PC-3 (cell line): ENCODE results near the gene TESK1. TPM values are rescaled to one million over a fixed set of nuclear protein-coding genes. Genes with fewer than 3 reads are reported as not detected.

ENCODE experiments used
- ATAC-seq: fragments of 200-7000 bp; cut with Tn5 transposase; 2 replicates; pipeline ENCODE4 v1.9.1; 2020; ENCODE audit warnings: mild to moderate bottlenecking, moderate library complexity
- Bru-seq: library from RNA; stranded (reverse); fragments of 400-500 nt; gene quantifications from one replicate; lab custom pipeline; 2021; lab: Mats Ljungman, UMichigan
- BruChase-seq, 2 experiments: library from RNA; stranded (reverse); fragments of 400-500 nt; gene quantifications; one replicate each; lab custom pipeline; 2021; lab: Mats Ljungman, UMichigan
- BruUV-seq: library from RNA; stranded (reverse); fragments of 400-500 nt; replicated peaks from 2 replicates; lab custom pipeline; 2021; lab: Mats Ljungman, UMichigan
- CTCF ChIA-PET: fragments of 300-600 bp; sonication (Branson Sonifier 250); formaldehyde crosslinking; loops from one replicate; lab custom pipeline; 2022; ENCODE audit warnings: antibody characterized with exemption; lab: Charles Lee
- POLR2A ChIA-PET: fragments of 300-600 bp; sonication (Branson Sonifier 250); formaldehyde crosslinking; loops from one replicate; lab custom pipeline; 2022; ENCODE audit warnings: antibody characterized with exemption; ENCODE audit not compliant: unreplicated experiment; lab: Charles Lee
- DNase-seq: peaks from one replicate; pipeline ENCODE4 v3.0.0-alpha.2; 2015
- H2AFZ ChIP-seq: fragments of 300-600 bp; sonication (generic); 2 replicates; pipeline ENCODE4 v1.6.0; 2016; ENCODE audit warnings: antibody characterized with exemption, low read length
- H3F3A ChIP-seq: fragments of 300-600 bp; sonication (generic); one replicate; pipeline ENCODE4 v1.6.0; 2017; ENCODE audit warnings: antibody characterized with exemption, low read length, control low read depth, mild to moderate bottlenecking; ENCODE audit not compliant: unreplicated experiment
- H3K27ac ChIP-seq: fragments of 300-600 bp; sonication (generic); 2 replicates; pipeline ENCODE4 v1.5.1; 2016; ENCODE audit warnings: mild to moderate bottlenecking, low read length
- H3K27me3 ChIP-seq: fragments of 300-600 bp; sonication (generic); 2 replicates; pipeline ENCODE4 v1.6.1; 2016; ENCODE audit warnings: low read length, mixed read lengths
- H3K36me3 ChIP-seq: fragments of 300-600 bp; sonication (generic); 2 replicates; pipeline ENCODE4 v1.6.1; 2016; ENCODE audit warnings: low read depth, mixed run types, low read length, mixed read lengths
- H3K4me1 ChIP-seq: fragments of 300-600 bp; sonication (generic); 2 replicates; pipeline ENCODE4 v1.5.1; 2016; ENCODE audit warnings: low read length; ENCODE audit not compliant: insufficient read depth
- H3K4me2 ChIP-seq: fragments of 300-600 bp; sonication (generic); 2 replicates; pipeline ENCODE4 v1.6.0; 2016; ENCODE audit warnings: low read length
- H3K4me3 ChIP-seq: fragments of 300-600 bp; sonication (generic); 2 replicates; pipeline ENCODE4 v1.5.1; 2016; ENCODE audit warnings: mild to moderate bottlenecking, low read length, mixed read lengths
- H3K79me2 ChIP-seq: fragments of 300-600 bp; sonication (generic); 2 replicates; pipeline ENCODE4 v1.6.1; 2017; ENCODE audit warnings: low read length, mixed read lengths
- H3K9ac ChIP-seq: fragments of 300-600 bp; sonication (generic); 2 replicates; pipeline ENCODE4 v1.6.0; 2016; ENCODE audit warnings: mild to moderate bottlenecking, low read length
- H3K9me2 ChIP-seq: fragments of 300-600 bp; sonication (generic); replicated peaks from 2 replicates; pipeline ENCODE4 v1.6.1; 2016; ENCODE audit warnings: mixed run types, low read length, mixed read lengths
- H3K9me3 ChIP-seq: fragments of 300-600 bp; sonication (generic); 2 replicates; pipeline ENCODE4 v1.6.1; 2016; ENCODE audit warnings: low read length, mixed read lengths
- H4K20me1 ChIP-seq: fragments of 300-600 bp; sonication (generic); 2 replicates; pipeline ENCODE4 v1.6.1; 2016; ENCODE audit warnings: low read length, mixed read lengths
- EZH2 ChIP-seq: fragments of 300-600 bp; sonication (generic); IDR thresholded peaks from one replicate; pipeline ENCODE4 v1.6.1; 2017; ENCODE audit warnings: antibody characterized with exemption, mild to moderate bottlenecking, low read length; ENCODE audit not compliant: unreplicated experiment
- EZH2phosphoT487 ChIP-seq: fragments of 300-600 bp; sonication (generic); IDR thresholded peaks from 2 replicates; pipeline ENCODE4 v1.6.1; 2018; ENCODE audit warnings: mild to moderate bottlenecking, antibody characterized with exemption, low read length, borderline replicate concordance
- intact Hi-C: fragments of 100-400 bp; cut with micrococcal nuclease; formaldehyde crosslinking; loops from 2 replicates; pipeline ENCODE4 v1.9.0; 2023
- long read RNA-seq: library from polyadenylated mRNA; unstranded; transcript quantifications from one replicate; pipeline ENCODE4 v2.0.0, GENCODE V29; 2021; ENCODE audit not compliant: unreplicated experiment
- total RNA-seq: library from RNA; depleted of rRNA; stranded (reverse); fragments of >200 nt; gene quantifications from 2 replicates; pipeline ENCODE4 v1.2.3, GENCODE V29; 2014; rRNA removed
- TF ChIP-seq, protein P1 (sequence below): fragments of 300-600 bp; sonication (generic); conservative IDR thresholded peaks from 2 replicates; pipeline ENCODE4 v1.5.1; 2017; ENCODE audit warnings: antibody characterized with exemption, low read depth, mild to moderate bottlenecking, low read length

The TESK1 gene, protein sequence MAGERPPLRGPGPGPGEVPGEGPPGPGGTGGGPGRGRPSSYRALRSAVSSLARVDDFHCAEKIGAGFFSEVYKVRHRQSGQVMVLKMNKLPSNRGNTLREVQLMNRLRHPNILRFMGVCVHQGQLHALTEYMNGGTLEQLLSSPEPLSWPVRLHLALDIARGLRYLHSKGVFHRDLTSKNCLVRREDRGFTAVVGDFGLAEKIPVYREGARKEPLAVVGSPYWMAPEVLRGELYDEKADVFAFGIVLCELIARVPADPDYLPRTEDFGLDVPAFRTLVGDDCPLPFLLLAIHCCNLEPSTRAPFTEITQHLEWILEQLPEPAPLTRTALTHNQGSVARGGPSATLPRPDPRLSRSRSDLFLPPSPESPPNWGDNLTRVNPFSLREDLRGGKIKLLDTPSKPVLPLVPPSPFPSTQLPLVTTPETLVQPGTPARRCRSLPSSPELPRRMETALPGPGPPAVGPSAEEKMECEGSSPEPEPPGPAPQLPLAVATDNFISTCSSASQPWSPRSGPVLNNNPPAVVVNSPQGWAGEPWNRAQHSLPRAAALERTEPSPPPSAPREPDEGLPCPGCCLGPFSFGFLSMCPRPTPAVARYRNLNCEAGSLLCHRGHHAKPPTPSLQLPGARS
- total RNA-seq (11.2 and 25.2 TPM in 2 replicates), Bru-seq, nascent RNA (percentile 56 among the genes with signal in this experiment), BruChase-seq, experiment 1, labeled RNA remaining after a 6-hour chase (percentile 87 among the genes with signal in this experiment), BruChase-seq, experiment 2, labeled RNA remaining after a 2-hour chase (percentile 77 among the genes with signal in this experiment)
- long read RNA-seq, transcript TESK1-201 (10 exons, 2,421 nt): major isoform, 15 of 52 reads
- long read RNA-seq, partial matches to known transcripts: 33 of 52 reads
- long read RNA-seq, other reads (novel, unspliced or antisense): 2 of 52 reads

DNA sequence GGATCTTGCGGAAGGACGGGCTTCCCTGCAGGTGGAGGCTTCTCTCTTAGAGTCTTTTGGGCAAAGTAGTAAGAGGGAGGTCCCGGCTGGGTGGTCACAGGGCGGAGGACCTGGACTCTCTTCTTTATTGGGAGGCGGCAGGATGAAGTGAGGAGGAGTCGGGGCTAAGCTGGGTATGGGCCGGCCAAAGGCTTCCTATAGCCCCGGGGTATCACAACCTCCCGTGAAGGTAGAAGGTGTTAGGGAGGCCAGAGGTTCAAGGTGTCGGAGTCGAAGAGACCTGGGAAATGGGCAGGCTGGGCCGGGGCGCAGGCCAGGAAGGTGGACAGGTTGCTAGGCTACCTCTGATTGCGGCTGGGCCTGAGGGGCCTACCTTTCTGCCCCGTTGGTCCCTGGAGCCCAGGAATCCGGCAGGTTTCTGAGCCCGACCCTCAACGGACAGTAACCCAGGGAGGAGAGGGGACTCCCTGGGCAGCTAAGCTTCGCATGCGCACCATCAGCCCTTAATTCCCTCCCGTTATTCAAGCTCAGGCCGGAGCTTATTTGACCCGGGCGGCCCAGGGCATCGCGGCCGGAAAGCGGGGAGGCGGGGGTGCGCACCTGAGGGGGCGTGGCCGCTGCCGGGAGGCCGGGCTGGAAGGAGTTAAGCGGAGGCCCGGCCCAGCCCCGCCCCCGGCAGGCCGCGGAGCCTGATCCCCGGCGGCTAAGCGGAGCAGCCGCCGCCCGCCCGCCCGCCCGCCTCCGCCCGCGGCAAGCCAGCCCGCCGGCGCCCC lies at the start of gene TESK1:
TSS of gene TESK1 (plus strand) at position 685 of the 773 bp plus-strand sequence. CDS start 358 bp downstream, outside the sequence.
- Histone ChIP-seq H3K9me3 (no peaks in the 10 kb centered on the region), H2AFZ (peak within 1 kb of the TSS; percentile 76), H3K27me3 (no peaks in the 10 kb centered on the region), H3K9me2 (no peaks in the 10 kb centered on the region), H3K4me1 (peaks cover 16% of the 10 kb centered on the region), H3K9ac (peak within 1 kb of the TSS; percentile 64), H3K36me3 (no peaks in the 10 kb centered on the region; the same call in 1 of the 2 replicates), H4K20me1 (no peaks in the 10 kb centered on the region), H3F3A (peaks cover 3% of the 10 kb centered on the region), H3K27ac (peak within 1 kb of the TSS; percentile 5; the same call in 1 of the 2 replicates), H3K4me2 (peak within 1 kb of the TSS; percentile 98), H3K4me3 (peak within 1 kb of the TSS; percentile 91), H3K79me2 (peaks cover 14% of the 10 kb centered on the region)
- TF ChIP-seq EZH2phosphoT487: no peak
- TF ChIP-seq, protein P1, sequence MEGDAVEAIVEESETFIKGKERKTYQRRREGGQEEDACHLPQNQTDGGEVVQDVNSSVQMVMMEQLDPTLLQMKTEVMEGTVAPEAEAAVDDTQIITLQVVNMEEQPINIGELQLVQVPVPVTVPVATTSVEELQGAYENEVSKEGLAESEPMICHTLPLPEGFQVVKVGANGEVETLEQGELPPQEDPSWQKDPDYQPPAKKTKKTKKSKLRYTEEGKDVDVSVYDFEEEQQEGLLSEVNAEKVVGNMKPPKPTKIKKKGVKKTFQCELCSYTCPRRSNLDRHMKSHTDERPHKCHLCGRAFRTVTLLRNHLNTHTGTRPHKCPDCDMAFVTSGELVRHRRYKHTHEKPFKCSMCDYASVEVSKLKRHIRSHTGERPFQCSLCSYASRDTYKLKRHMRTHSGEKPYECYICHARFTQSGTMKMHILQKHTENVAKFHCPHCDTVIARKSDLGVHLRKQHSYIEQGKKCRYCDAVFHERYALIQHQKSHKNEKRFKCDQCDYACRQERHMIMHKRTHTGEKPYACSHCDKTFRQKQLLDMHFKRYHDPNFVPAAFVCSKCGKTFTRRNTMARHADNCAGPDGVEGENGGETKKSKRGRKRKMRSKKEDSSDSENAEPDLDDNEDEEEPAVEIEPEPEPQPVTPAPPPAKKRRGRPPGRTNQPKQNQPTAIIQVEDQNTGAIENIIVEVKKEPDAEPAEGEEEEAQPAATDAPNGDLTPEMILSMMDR: no peak
- TF ChIP-seq EZH2: no peak
- DNase-seq (peak; percentile 70), ATAC-seq (peak; percentile 44)
- ChIA-PET CTCF (interaction anchor here (0.5 kb wide), 1 partner anchor 30 kb away, joined by 4 read pairs; no protein-coding TSS in a partner anchor), POLR2A (no interaction called here)
- intact Hi-C loops: loop anchor here (1.0 kb wide), 2 partner anchors 42 to 128 kb away; partner anchors contain the start of genes CREB3 and TLN1
- BruUV-seq: no TSS peak

DNA sequence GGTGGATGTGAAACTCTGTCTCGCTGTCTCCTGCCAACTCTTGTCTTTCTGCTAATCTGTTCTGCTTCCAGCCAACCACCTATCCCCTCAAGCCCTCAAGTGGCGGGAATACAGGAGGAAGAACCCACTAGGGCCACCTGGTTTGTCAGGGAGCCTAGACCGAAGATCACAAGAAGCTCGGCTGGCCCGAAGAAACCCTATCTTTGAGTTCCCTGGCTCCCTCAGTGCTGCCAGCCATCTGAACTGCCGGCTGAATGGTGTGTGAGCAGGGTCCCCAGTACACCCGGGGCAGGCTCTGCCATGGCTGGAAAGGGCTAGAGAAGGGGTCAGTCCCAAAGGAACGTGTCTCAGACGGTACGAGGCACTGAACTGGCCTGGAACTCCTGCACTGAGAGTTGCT lies 49.2 kb upstream of the TESK1 start:
- Histone ChIP-seq H3F3A (no peaks in the 10 kb centered on the region), H3K4me2 (no peak overlapping the region), H4K20me1 (no peaks in the 10 kb centered on the region), H3K9ac (no peak overlapping the region), H3K9me2 (no peaks in the 10 kb centered on the region), H3K79me2 (peaks cover 6% of the 10 kb centered on the region; the same call in 1 of the 2 replicates), H2AFZ (no peak overlapping the region), H3K4me1 (peaks cover 17% of the 10 kb centered on the region), H3K36me3 (no peaks in the 10 kb centered on the region), H3K27me3 (no peaks in the 10 kb centered on the region), H3K9me3 (no peaks in the 10 kb centered on the region), H3K27ac (no peak overlapping the region), H3K4me3 (no peak overlapping the region)
- ChIA-PET POLR2A (no interaction called here), CTCF (no interaction called here)
- DNase-seq (no peak), ATAC-seq (no peak)
- intact Hi-C loops: no loop called here
- BruUV-seq: no TSS peak
- TF ChIP-seq, protein P1: no peak
- TF ChIP-seq EZH2: no peak
- TF ChIP-seq EZH2phosphoT487: no peak
